Measurements from ENCODE around the gene MAN2B2.
"Not testable (repeated sequence)": the region's sequence is repeated elsewhere in the genome, so short reads cannot be mapped to it uniquely, and the experiment has no call there.

The MAN2B2 gene

GRCh38 chr4:6626066-6626465 lies 51.1 kb downstream of the MAN2B2 start:
- in situ Hi-C loops (cut with MboI; ENCODE audit: low pct_unique_long_range_greater_than_20kb, low sequenced_read_pairs): no loop called here
- DNase-seq: no peak

- DNase-seq: no peak
- in situ Hi-C loops (cut with MboI; ENCODE audit: low pct_unique_long_range_greater_than_20kb, low sequenced_read_pairs): no loop called here
Observed at GRCh38 chr4:6627832-6628231, 52.8 kb downstream of the MAN2B2 start.

GRCh38 chr4:6628484-6628883 lies 53.5 kb downstream of the MAN2B2 start:
- DNase-seq; in situ Hi-C loops (cut with MboI; ENCODE audit: low pct_unique_long_range_greater_than_20kb, low sequenced_read_pairs): not testable (repeated sequence)

GRCh38 chr4:6632125-6632524 lies 57.1 kb downstream of the MAN2B2 start:
- DNase-seq: no peak
- in situ Hi-C loops (cut with MboI; ENCODE audit: low pct_unique_long_range_greater_than_20kb, low sequenced_read_pairs): no loop called here

GRCh38 chr4:6633091-6633906 lies 58.3 kb downstream of the MAN2B2 start:
- peak; percentile 91 for DNase-seq
- in situ Hi-C loops (cut with MboI; ENCODE audit: low pct_unique_long_range_greater_than_20kb, low sequenced_read_pairs): no loop called here

GRCh38 chr4:6634746-6635145 lies 59.8 kb downstream of the MAN2B2 start:
- DNase-seq: no peak
- in situ Hi-C loops (cut with MboI; ENCODE audit: low pct_unique_long_range_greater_than_20kb, low sequenced_read_pairs): no loop called here

GRCh38 chr4:6639137-6639680 lies 64.2 kb downstream of the MAN2B2 start:
- in situ Hi-C loops (cut with MboI; ENCODE audit: low pct_unique_long_range_greater_than_20kb, low sequenced_read_pairs): no loop called here
- DNase-seq: no peak

GRCh38 chr4:6640292-6641163 lies 65.5 kb downstream of the MAN2B2 start, which contains the start of gene MRFAP1:
Gene MRFAP1 (plus strand): TSS chr4:6640685. CDS start chr4:6640863, 178 bp downstream.
- DNase-seq: peak; percentile 96
- in situ Hi-C loops (cut with MboI; ENCODE audit: low pct_unique_long_range_greater_than_20kb, low sequenced_read_pairs): no loop called here

GRCh38 chr4:6641164-6641970 lies 66.4 kb downstream of the MAN2B2 start:
- in situ Hi-C loops (cut with MboI; ENCODE audit: low pct_unique_long_range_greater_than_20kb, low sequenced_read_pairs): no loop called here
- DNase-seq: no peak

GRCh38 chr4:6641971-6642320 lies 67.0 kb downstream of the MAN2B2 start:
- no peak for DNase-seq

GRCh38 chr4:6643141-6643847 lies 68.3 kb downstream of the MAN2B2 start:
- DNase-seq: no peak
- in situ Hi-C loops (cut with MboI; ENCODE audit: low pct_unique_long_range_greater_than_20kb, low sequenced_read_pairs): no loop called here

More at GRCh38 chr4:6641971-6642320, 67.0 kb downstream of the MAN2B2 start:
- in situ Hi-C loops (cut with MboI; ENCODE audit: low pct_unique_long_range_greater_than_20kb, low sequenced_read_pairs): no loop called here

- DNase-seq: no peak
- in situ Hi-C loops (cut with MboI; ENCODE audit: low pct_unique_long_range_greater_than_20kb, low sequenced_read_pairs): no loop called here
Observed at GRCh38 chr4:6644792-6645530, 70.0 kb downstream of the MAN2B2 start.

- no peak for DNase-seq
- in situ Hi-C loops (cut with MboI; ENCODE audit: low pct_unique_long_range_greater_than_20kb, low sequenced_read_pairs): no loop called here
Observed at GRCh38 chr4:6647169-6647568, 72.2 kb downstream of the MAN2B2 start.

- in situ Hi-C loops (cut with MboI; ENCODE audit: low pct_unique_long_range_greater_than_20kb, low sequenced_read_pairs): no loop called here
Observed at GRCh38 chr4:6647582-6648230, 72.7 kb downstream of the MAN2B2 start.

GRCh38 chr4:6649216-6649615 lies 74.2 kb downstream of the MAN2B2 start:
- no peak for DNase-seq
- in situ Hi-C loops (cut with MboI; ENCODE audit: low pct_unique_long_range_greater_than_20kb, low sequenced_read_pairs): no loop called here

More at GRCh38 chr4:6647582-6648230, 72.7 kb downstream of the MAN2B2 start:
- DNase-seq: no peak

GRCh38 chr4:6654211-6654610 lies 79.2 kb downstream of the MAN2B2 start:
- in situ Hi-C loops (cut with MboI; ENCODE audit: low pct_unique_long_range_greater_than_20kb, low sequenced_read_pairs); DNase-seq: not testable (repeated sequence)

- in situ Hi-C loops (cut with MboI; ENCODE audit: low pct_unique_long_range_greater_than_20kb, low sequenced_read_pairs); DNase-seq: not testable (repeated sequence)
Observed at GRCh38 chr4:6655291-6655690, 80.3 kb downstream of the MAN2B2 start.

Data from KBM-7 (cell line).